ENCODE data around the gene ENTR1. TPM values are rescaled to one million over a fixed set of nuclear protein-coding genes. Genes with fewer than 3 reads are reported as not detected.

Gene ENTR1
- total RNA-seq, 4 donors from 2014 or later, result 19.5 to 44.0 (median 21.2) TPM

GRCh38 chr9:136434580-136435169 is 24.3 kb upstream of the ENTR1 start:
- intact Hi-C loops (cut with DNase I; ENCODE audit: low total_unique reads), result no loop called here
- H3K27me3 ChIP-seq, result no peaks in the 10 kb centered on the region
- H3K27ac ChIP-seq, result no peak overlapping the region
- H3K9me3 ChIP-seq, result no peaks in the 10 kb centered on the region
- no peak for TF ChIP-seq CTCF (IDR thresholded peaks at IDR 0.05)
- TF ChIP-seq POLR2A (IDR thresholded peaks at IDR 0.05), result no peak
- H3K4me3 ChIP-seq, result no peak overlapping the region
- DNase-seq, result no peak
- H3K4me1 ChIP-seq, result peaks cover 0 to 12% of the 10 kb centered on the region in 2 donors
- H3K36me3 ChIP-seq, result no peaks in the 10 kb centered on the region

GRCh38 chr9:136433849-136434579 is 23.6 kb upstream of the ENTR1 start:
- Histone ChIP-seq H3K4me1 (peaks cover 0 to 12% of the 10 kb centered on the region in 2 donors), H3K9me3 (no peaks in the 10 kb centered on the region), H3K36me3 (no peaks in the 10 kb centered on the region), H3K27me3 (no peaks in the 10 kb centered on the region), H3K27ac (no peak overlapping the region), H3K4me3 (no peak overlapping the region)
- no peak for DNase-seq
- intact Hi-C loops (cut with DNase I; ENCODE audit: low total_unique reads), result no loop called here
- no peak for TF ChIP-seq CTCF (IDR thresholded peaks at IDR 0.05)
- no peak for TF ChIP-seq POLR2A (IDR thresholded peaks at IDR 0.05)

GRCh38 chr9:136433043-136433715 is 22.8 kb upstream of the ENTR1 start:
- Histone ChIP-seq H3K9me3 (no peaks in the 10 kb centered on the region), H3K4me1 (peaks cover 0 to 12% of the 10 kb centered on the region in 2 donors), H3K27me3 (no peaks in the 10 kb centered on the region), H3K4me3 (no peak overlapping the region), H3K27ac (no peak overlapping the region), H3K36me3 (no peaks in the 10 kb centered on the region)
- no peak for DNase-seq
- intact Hi-C loops (cut with DNase I; ENCODE audit: low total_unique reads), result no loop called here
- TF ChIP-seq CTCF (IDR thresholded peaks at IDR 0.05), result no peak
- no peak for TF ChIP-seq POLR2A (IDR thresholded peaks at IDR 0.05)

- no peaks in the 10 kb centered on the region for H3K36me3 ChIP-seq
- no peak for DNase-seq
Measured at GRCh38 chr9:136432591-136432990, 22.2 kb upstream of the ENTR1 start.

More at GRCh38 chr9:136432591-136432990, 22.2 kb upstream of the ENTR1 start:
- H3K27me3 ChIP-seq, result no peaks in the 10 kb centered on the region
- H3K27ac ChIP-seq, result no peak overlapping the region
- no peak overlapping the region for H3K4me3 ChIP-seq
- TF ChIP-seq POLR2A (IDR thresholded peaks at IDR 0.05) (no peak), CTCF (IDR thresholded peaks at IDR 0.05) (no peak)
- intact Hi-C loops (cut with DNase I; ENCODE audit: low total_unique reads), result no loop called here
- H3K9me3 ChIP-seq, result no peaks in the 10 kb centered on the region
- peaks cover 0 to 7% of the 10 kb centered on the region in 2 donors for H3K4me1 ChIP-seq

Data from uterus (tissue), 4 donors.